ENCODE measurements around the gene NUDT5. TPM values are rescaled to one million over a fixed set of nuclear protein-coding genes. Genes with fewer than 3 reads are reported as not detected.

The NUDT5 gene
- total RNA-seq, 2 experiments from 2014 or later: 95.9 to 98.6 TPM

GRCh38 chr10:12184165-12184564 lies 11.5 kb downstream of the NUDT5 start:
- intact Hi-C loops (cut with micrococcal nuclease): no loop called here
- POLR2A ChIA-PET: interaction anchor here (1.4 kb wide), 1 partner anchor 11 kb away, joined by 4 read pairs; the partner anchor contains the start of genes CDC123 and NUDT5

GRCh38 chr10:12181065-12181775 lies 14.5 kb downstream of the NUDT5 start:
- H3K4me3 Mint-ChIP-seq: no peak overlapping the region
- peak overlapping the region; percentile 93 for H3K27ac Mint-ChIP-seq
- DNase-seq (peak; percentile 88), ATAC-seq (peak; percentile 99)
- ChIA-PET CTCF (interaction anchor here (0.8 to 2.3 kb wide), 4 partner anchors 14 to 34 kb away, joined by 3 to 10 read pairs (median 4); partner anchors contain the start of genes CDC123 and NUDT5), POLR2A (interaction anchor here (0.7 to 1.5 kb wide), 4 partner anchors 15 to 113 kb away, joined by 3 to 4 read pairs (median 3); partner anchors contain the start of genes CDC123, DHTKD1 and NUDT5)
- TF ChIP-seq CTCF (IDR thresholded peaks at IDR 0.05): no peak
- no peaks in the 10 kb centered on the region for H3K9me3 Mint-ChIP-seq
- H3K4me1 Mint-ChIP-seq (ENCODE audit: low read depth): peaks cover 25% of the 10 kb centered on the region
- intact Hi-C loops (cut with micrococcal nuclease): no loop called here
- no peaks in the 10 kb centered on the region for H3K27me3 Mint-ChIP-seq
- H3K36me3 Mint-ChIP-seq (ENCODE audit: low read depth): peaks cover 41% of the 10 kb centered on the region

More at GRCh38 chr10:12184165-12184564, 11.5 kb downstream of the NUDT5 start:
- Mint-ChIP-seq H3K9me3 (no peaks in the 10 kb centered on the region), H3K4me1 (ENCODE audit: low read depth) (peaks cover 43% of the 10 kb centered on the region), H3K36me3 (ENCODE audit: low read depth) (peaks cover 52% of the 10 kb centered on the region), H3K27me3 (no peaks in the 10 kb centered on the region), H3K27ac (no peak overlapping the region), H3K4me3 (no peak overlapping the region)
- ATAC-seq (no peak), DNase-seq (no peak)
- CTCF ChIA-PET: interaction anchor here (1.4 kb wide), 1 partner anchor 198 kb away, joined by 3 read pairs; no protein-coding TSS in a partner anchor
- no peak for TF ChIP-seq CTCF (IDR thresholded peaks at IDR 0.05)

- Mint-ChIP-seq H3K36me3 (ENCODE audit: low read depth) (peaks cover 37% of the 10 kb centered on the region), H3K27me3 (no peaks in the 10 kb centered on the region), H3K4me1 (ENCODE audit: low read depth) (peaks cover 21% of the 10 kb centered on the region), H3K27ac (peak overlapping the region; percentile 93), H3K9me3 (no peaks in the 10 kb centered on the region), H3K4me3 (no peak overlapping the region)
- intact Hi-C loops (cut with micrococcal nuclease): no loop called here
- POLR2A ChIA-PET: interaction anchor here (0.6 to 1.5 kb wide), 5 partner anchors 15 to 201 kb away, joined by 3 to 4 read pairs (median 3); partner anchors contain the start of genes CDC123, DHTKD1 and NUDT5
- TF ChIP-seq CTCF (IDR thresholded peaks at IDR 0.05): no peak
- no peak for ATAC-seq
- DNase-seq: no peak
- CTCF ChIA-PET: interaction anchor here (0.8 to 2.1 kb wide), 3 partner anchors 15 to 35 kb away, joined by 3 to 5 read pairs (median 3); partner anchors contain the start of genes CDC123 and NUDT5
Observed at GRCh38 chr10:12180221-12180974, 15.3 kb downstream of the NUDT5 start.

GRCh38 chr10:12179606-12180170 lies 16.0 kb downstream of the NUDT5 start:
- H3K4me1 Mint-ChIP-seq (ENCODE audit: low read depth): peaks cover 21% of the 10 kb centered on the region
- TF ChIP-seq CTCF (IDR thresholded peaks at IDR 0.05): no peak
- ChIA-PET POLR2A (interaction anchor here (0.6 to 1.5 kb wide), 4 partner anchors 16 to 200 kb away, joined by 3 to 4 read pairs (median 4); partner anchors contain the start of genes CDC123, DHTKD1 and NUDT5), CTCF (interaction anchor here (1.2 to 2.1 kb wide), 3 partner anchors 16 to 49 kb away, joined by 3 to 5 read pairs (median 4); partner anchors contain the start of genes CDC123 and NUDT5)
- H3K9me3 Mint-ChIP-seq: no peaks in the 10 kb centered on the region
- DNase-seq: no peak
- no peaks in the 10 kb centered on the region for H3K27me3 Mint-ChIP-seq
- ATAC-seq: no peak
- H3K36me3 Mint-ChIP-seq (ENCODE audit: low read depth): peaks cover 34% of the 10 kb centered on the region
- no peak overlapping the region for H3K4me3 Mint-ChIP-seq
- intact Hi-C loops (cut with micrococcal nuclease): no loop called here
- H3K27ac Mint-ChIP-seq: peak overlapping the region; percentile 71

All from activated CD8-positive, alpha-beta T cell treated with anti-CD3 and anti-CD28 coated beads for 36 hours (primary cell).